K562 (cell line): ENCODE measurements around the gene UBFD1. TPM values are rescaled to one million over a fixed set of nuclear protein-coding genes. Genes with fewer than 3 reads are reported as not detected.

Experiments
- CBFA2T2 ChIP-seq: fragments of 450-650 bp; conservative IDR thresholded peaks from 2 replicates; pipeline ENCODE4 v1.6.1; 2017; ENCODE audit warnings: mild to moderate bottlenecking
- CEBPB ChIP-seq: fragments of 450-650 bp; IDR thresholded peaks from 2 replicates; pipeline ENCODE4 v1.6.1; 2016; ENCODE audit warnings: missing genetic modification characterization, missing compliant biosample characterization
- RBM25 ChIP-seq: fragments of 200-400 bp; formaldehyde crosslinking; IDR thresholded peaks from 2 replicates; pipeline ENCODE4 v1.6.1; 2018; ENCODE audit warnings: low read length, low read depth, moderate library complexity; ENCODE audit not compliant: severe bottlenecking
- ZBTB7A ChIP-seq: IDR thresholded peaks from 2 replicates; pipeline ENCODE4 v1.6.1; 2011; ENCODE audit warnings: low read depth, mild to moderate bottlenecking, low read length, moderate library complexity, borderline replicate concordance; ENCODE audit not compliant: control insufficient read depth
- ZNF140 ChIP-seq: fragments of 250-450 bp; sonication (Bioruptor Pico); IDR thresholded peaks from 2 replicates; pipeline ENCODE4 v1.8.0; 2021; ENCODE audit warnings: moderate library complexity, mild to moderate bottlenecking, inconsistent platforms
- ZNF311 ChIP-seq: fragments of 250-450 bp; sonication (Bioruptor Pico); IDR thresholded peaks from 2 replicates; pipeline ENCODE4 v1.4.0; 2020; ENCODE audit warnings: mild to moderate bottlenecking, moderate library complexity
- ZNF589 ChIP-seq: fragments of 200-800 bp; sonication (Bioruptor generic); IDR thresholded peaks from 2 replicates; pipeline ENCODE4 v1.6.1; 2016; ENCODE audit warnings: low read depth, missing genetic modification characterization, missing compliant biosample characterization
- ZNF764 ChIP-seq: fragments of 250-450 bp; sonication (Bioruptor Pico); IDR thresholded peaks from 2 replicates; pipeline ENCODE4 v1.4.0; 2020; ENCODE audit warnings: low read depth, mild to moderate bottlenecking, moderate library complexity
- polyA plus RNA-seq, 8 experiments: library from polyadenylated mRNA; depleted of rRNA in 4 of 8; stranded (reverse) in 5 of 8; unstranded in 3 of 8; fragments of >200 nt; fragmentation: Nextera tagmentation in 2 of 8; fragmentation: Illumina TruSeq in 1 of 8; extraction: Ambion mirVana in 2 of 8; extraction: Trizol in 1 of 8; gene quantifications; 2 replicates each; pipeline versions ENCODE4 v1.2.1 to v1.2.3, GENCODE V29; 2011 to 2014; ENCODE audit warnings: inconsistent platforms in 1 of 8, missing spikeins in 1 of 8
- total RNA-seq, 7 experiments: library from RNA; depleted of rRNA in 6 of 7; stranded (reverse); fragments of >200 nt in 6 of 7; fragmentation: Illumina TruSeq in 2 of 7; extraction: Trizol in 2 of 7; gene quantifications; 2 replicates each; pipeline versions ENCODE4 v1.2.1 to v1.2.3, GENCODE V29; 2011 to 2021; ENCODE audit warnings: low replicate concordance in 1 of 7
- TF ChIP-seq, protein P1 (sequence below): sonication (generic); formaldehyde crosslinking; IDR thresholded peaks from 2 replicates; pipeline ENCODE4 v1.8.0; 2023; ENCODE audit warnings: mild to moderate bottlenecking, missing genetic modification reagents

UBFD1 gene
- total and polyA plus RNA-seq, 9 of the 15 experiments (the other 6 are each of a cell fraction or from before 2014, with no cell fraction given), result 10.7 to 66.2 (median 34.0) TPM

DNA sequence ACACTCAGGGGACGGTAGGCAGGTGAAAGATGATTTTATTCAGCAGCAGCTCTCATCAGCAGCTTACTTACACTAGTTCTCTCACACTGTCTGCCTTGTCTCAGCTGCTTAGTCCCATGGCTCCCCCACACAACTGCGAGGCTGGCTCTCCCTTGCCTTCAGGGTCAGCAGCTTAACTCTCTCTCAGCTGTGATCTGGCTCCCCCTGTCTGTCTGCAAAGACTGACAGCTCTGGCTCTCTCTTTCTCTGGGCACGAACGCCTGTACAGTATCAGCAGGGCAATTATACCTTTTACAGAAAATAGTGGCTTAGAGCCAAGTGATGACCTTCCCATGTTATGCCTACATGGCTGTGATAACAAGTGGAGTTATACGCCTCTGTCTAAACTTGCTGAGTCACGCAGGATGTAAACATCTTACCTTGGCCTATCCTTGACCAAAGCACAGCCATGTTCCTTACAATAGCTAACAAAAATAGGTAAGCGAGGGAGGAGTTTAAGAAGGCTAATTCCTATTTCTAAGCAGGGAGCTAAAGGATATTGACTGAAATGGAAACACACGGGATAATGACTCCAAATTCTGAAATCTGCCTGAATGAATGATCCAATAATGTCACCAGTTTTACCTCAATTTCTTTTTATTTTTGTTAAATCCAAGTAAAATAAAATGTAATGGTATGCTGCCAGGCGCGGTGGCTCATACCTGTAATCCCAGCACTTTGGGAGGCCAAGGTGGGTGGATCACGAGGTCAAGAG, 39.7 kb downstream of the UBFD1 start (continued):
- TF ChIP-seq, protein P1, sequence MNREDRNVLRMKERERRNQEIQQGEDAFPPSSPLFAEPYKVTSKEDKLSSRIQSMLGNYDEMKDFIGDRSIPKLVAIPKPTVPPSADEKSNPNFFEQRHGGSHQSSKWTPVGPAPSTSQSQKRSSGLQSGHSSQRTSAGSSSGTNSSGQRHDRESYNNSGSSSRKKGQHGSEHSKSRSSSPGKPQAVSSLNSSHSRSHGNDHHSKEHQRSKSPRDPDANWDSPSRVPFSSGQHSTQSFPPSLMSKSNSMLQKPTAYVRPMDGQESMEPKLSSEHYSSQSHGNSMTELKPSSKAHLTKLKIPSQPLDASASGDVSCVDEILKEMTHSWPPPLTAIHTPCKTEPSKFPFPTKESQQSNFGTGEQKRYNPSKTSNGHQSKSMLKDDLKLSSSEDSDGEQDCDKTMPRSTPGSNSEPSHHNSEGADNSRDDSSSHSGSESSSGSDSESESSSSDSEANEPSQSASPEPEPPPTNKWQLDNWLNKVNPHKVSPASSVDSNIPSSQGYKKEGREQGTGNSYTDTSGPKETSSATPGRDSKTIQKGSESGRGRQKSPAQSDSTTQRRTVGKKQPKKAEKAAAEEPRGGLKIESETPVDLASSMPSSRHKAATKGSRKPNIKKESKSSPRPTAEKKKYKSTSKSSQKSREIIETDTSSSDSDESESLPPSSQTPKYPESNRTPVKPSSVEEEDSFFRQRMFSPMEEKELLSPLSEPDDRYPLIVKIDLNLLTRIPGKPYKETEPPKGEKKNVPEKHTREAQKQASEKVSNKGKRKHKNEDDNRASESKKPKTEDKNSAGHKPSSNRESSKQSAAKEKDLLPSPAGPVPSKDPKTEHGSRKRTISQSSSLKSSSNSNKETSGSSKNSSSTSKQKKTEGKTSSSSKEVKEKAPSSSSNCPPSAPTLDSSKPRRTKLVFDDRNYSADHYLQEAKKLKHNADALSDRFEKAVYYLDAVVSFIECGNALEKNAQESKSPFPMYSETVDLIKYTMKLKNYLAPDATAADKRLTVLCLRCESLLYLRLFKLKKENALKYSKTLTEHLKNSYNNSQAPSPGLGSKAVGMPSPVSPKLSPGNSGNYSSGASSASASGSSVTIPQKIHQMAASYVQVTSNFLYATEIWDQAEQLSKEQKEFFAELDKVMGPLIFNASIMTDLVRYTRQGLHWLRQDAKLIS (CRISPR knock-in tag), result peak; percentile 73; the same call in 1 of the 2 replicates
- TF ChIP-seq CEBPB (tag), result peak; percentile 41; the same call in 1 of the 2 replicates
- peak; percentile 65 for TF ChIP-seq ZNF764 (CRISPR knock-in tag)
- no peak for TF ChIP-seq RBM25
- peak; percentile 45; the same call in 1 of the 2 replicates for TF ChIP-seq ZBTB7A
- TF ChIP-seq CBFA2T2, result 0 out of 2 replicates have a peak, but pooled peaks have one; percentile 24
- peak; percentile 100 for TF ChIP-seq ZNF589
- peak; percentile 98 for TF ChIP-seq ZNF140 (CRISPR knock-in tag)
- TF ChIP-seq ZNF311 (CRISPR knock-in tag), result peak; percentile 98
